Bronchial epithelial cell (primary cell): ENCODE measurements around the gene NR4A3. TPM values are rescaled to one million over a fixed set of nuclear protein-coding genes. Genes with fewer than 3 reads are reported as not detected.
A peak's percentile ranks its signal among the peaks of the same experiment; 100 is the strongest.

Source experiments
- DNase-seq: peaks from one replicate; pipeline ENCODE4 v3.0.0-alpha.2; 2010; ENCODE audit warnings: low read depth
- FAIRE-seq: peaks from 2 replicates; lab custom pipeline; 2011; peaks lifted over from hg19 to GRCh38; lab: Jason Lieb, UNC
- H3K27me3 ChIP-seq: 2 replicates; pipeline ENCODE4 v1.5.1; 2011; ENCODE audit warnings: low read length; ENCODE audit not compliant: control insufficient read depth, insufficient read depth
- H3K36me3 ChIP-seq: 2 replicates; pipeline ENCODE4 v1.5.1; 2011; ENCODE audit warnings: low read length; ENCODE audit not compliant: control insufficient read depth, insufficient read depth
- H3K4me3 ChIP-seq: 2 replicates; pipeline ENCODE4 v1.5.1; 2011; ENCODE audit warnings: mild to moderate bottlenecking, low read depth, low read length, control low read depth
- total RNA-seq: library from RNA; depleted of rRNA; stranded (reverse); fragments of >200 nt; gene quantifications from 2 replicates; pipeline ENCODE4 v1.2.1, GENCODE V29; 2014
- TF ChIP-seq, protein P1 (sequence below): IDR thresholded peaks from 2 replicates; pipeline ENCODE4 v1.5.1; 2011; ENCODE audit warnings: mild to moderate bottlenecking, moderate library complexity, low read length, control low read depth, inconsistent platforms; ENCODE audit not compliant: insufficient read depth, severe bottlenecking

NR4A3 gene
- total RNA-seq, 1 donor from 2014 or later, result not detected

DNA sequence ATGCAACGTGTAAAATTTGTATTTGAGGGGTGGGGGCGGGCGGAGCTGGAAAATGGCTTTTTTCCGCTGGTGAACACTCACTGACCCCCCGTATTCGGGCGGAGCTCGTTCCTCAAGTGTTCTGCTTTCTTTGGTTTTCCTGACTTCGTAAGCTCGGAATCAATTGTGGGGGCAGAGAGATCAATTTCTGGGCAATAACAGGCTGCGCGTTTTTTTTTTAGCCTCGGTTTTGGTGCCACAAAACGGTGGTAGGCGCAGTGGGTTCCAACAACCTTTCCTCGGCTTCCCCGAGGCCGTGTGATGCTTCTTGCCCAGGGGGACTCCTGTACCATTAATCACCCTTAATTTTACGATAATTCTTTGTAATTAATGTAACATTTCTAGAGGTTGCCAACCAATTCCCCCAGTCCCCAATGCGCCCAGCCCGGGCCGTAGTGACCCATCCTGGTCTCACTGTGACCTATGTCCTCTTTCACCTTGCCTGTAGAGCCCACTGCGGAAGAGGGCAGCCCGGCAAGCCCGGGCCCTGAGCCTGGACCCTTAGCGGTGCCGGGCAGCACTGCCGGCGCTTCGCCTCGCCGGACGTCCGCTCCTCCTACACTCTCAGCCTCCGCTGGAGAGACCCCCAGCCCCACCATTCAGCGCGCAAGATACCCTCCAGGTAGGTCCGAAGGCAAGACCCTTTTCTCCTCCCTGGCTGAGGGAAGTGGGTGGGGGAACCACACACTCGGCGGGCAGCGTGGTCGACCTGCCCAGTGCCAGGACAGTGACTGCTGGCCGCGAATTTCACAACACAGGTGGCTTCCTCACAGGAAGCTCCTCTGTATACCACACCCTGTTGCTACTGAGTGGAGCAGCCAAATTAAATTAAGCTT is 3.7 kb downstream of the NR4A3 start:
- TF ChIP-seq, protein P1, sequence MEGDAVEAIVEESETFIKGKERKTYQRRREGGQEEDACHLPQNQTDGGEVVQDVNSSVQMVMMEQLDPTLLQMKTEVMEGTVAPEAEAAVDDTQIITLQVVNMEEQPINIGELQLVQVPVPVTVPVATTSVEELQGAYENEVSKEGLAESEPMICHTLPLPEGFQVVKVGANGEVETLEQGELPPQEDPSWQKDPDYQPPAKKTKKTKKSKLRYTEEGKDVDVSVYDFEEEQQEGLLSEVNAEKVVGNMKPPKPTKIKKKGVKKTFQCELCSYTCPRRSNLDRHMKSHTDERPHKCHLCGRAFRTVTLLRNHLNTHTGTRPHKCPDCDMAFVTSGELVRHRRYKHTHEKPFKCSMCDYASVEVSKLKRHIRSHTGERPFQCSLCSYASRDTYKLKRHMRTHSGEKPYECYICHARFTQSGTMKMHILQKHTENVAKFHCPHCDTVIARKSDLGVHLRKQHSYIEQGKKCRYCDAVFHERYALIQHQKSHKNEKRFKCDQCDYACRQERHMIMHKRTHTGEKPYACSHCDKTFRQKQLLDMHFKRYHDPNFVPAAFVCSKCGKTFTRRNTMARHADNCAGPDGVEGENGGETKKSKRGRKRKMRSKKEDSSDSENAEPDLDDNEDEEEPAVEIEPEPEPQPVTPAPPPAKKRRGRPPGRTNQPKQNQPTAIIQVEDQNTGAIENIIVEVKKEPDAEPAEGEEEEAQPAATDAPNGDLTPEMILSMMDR, result no peak
- DNase-seq, result no peak
- peaks cover 34% of the 10 kb centered on the region for H3K27me3 ChIP-seq
- H3K4me3 ChIP-seq, result no peak overlapping the region
- no peaks in the 10 kb centered on the region for H3K36me3 ChIP-seq
- no peak for FAIRE-seq

DNA sequence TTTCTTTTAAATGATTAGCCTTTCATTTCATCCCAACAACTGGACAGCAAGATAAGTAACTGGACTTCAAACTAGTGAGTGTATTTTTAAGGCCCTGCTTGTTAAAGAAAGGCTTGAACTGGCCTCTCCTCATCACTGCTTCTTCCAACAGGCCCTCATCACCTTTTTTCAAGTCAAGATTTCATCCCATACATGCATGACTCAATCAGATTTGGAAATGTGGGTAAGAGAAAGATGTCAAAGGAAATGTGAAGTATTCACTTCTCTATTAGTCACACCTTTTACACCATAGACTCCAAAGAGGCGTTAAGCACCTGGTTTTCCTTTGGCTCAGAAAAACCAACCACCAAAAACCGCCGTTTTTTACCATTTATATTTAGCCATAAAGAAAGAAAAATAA is 4.9 kb downstream of the NR4A3 start:
- DNase-seq, result peak; percentile 74
- TF ChIP-seq, protein P1, result no peak
- H3K36me3 ChIP-seq, result no peaks in the 10 kb centered on the region
- FAIRE-seq, result no peak
- H3K4me3 ChIP-seq, result no peak overlapping the region
- peaks cover 34% of the 10 kb centered on the region for H3K27me3 ChIP-seq

DNA sequence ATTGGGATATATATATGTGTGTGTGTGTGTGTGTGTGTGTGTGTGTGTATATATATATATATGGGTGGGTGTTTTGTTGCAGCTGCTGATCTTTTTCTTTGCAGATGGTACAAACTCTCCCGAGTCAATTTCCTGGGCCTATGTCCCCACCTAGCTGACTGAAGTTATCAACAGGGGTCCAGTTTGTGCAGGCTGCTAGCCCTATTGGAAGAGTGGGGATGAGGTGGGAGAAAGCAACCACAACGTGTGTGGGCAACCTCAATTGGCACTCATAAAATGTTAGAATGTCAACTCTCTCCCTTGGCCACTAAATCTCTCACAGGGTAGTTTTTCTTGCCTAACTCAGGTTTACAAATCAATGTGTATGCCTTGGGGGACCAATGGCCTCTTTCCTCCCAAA is 5.6 kb downstream of the NR4A3 start:
- TF ChIP-seq, protein P1, result no peak
- H3K27me3 ChIP-seq, result peaks cover 34% of the 10 kb centered on the region
- FAIRE-seq, result no peak
- DNase-seq, result no peak
- no peaks in the 10 kb centered on the region for H3K36me3 ChIP-seq
- H3K4me3 ChIP-seq, result no peak overlapping the region

DNA sequence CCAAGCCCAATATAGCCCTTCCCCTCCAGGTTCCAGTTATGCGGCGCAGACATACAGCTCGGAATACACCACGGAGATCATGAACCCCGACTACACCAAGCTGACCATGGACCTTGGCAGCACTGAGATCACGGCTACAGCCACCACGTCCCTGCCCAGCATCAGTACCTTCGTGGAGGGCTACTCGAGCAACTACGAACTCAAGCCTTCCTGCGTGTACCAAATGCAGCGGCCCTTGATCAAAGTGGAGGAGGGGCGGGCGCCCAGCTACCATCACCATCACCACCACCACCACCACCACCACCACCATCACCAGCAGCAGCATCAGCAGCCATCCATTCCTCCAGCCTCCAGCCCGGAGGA is 6.3 kb downstream of the NR4A3 start:
- Histone ChIP-seq H3K27me3 (peaks cover 34% of the 10 kb centered on the region), H3K36me3 (no peaks in the 10 kb centered on the region), H3K4me3 (no peak overlapping the region)
- no peak for DNase-seq
- TF ChIP-seq, protein P1, result no peak
- FAIRE-seq, result no peak

DNA sequence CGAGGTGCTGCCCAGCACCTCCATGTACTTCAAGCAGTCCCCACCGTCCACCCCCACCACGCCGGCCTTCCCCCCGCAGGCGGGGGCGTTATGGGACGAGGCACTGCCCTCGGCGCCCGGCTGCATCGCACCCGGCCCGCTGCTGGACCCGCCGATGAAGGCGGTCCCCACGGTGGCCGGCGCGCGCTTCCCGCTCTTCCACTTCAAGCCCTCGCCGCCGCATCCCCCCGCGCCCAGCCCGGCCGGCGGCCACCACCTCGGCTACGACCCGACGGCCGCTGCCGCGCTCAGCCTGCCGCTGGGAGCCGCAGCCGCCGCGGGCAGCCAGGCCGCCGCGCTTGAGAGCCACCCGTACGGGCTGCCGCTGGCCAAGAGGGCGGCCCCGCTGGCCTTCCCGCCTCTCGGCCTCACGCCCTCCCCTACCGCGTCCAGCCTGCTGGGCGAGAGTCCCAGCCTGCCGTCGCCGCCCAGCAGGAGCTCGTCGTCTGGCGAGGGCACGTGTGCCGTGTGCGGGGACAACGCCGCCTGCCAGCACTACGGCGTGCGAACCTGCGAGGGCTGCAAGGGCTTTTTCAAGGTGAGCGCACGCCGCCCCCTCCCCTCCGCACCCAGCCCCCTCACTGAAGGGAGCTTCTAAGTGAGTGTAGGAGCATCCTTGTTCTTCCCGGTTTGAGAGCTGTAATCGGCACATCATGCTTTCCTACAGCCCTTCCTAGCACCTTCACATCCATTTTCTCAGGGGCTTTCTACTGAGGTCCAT is 6.9 kb downstream of the NR4A3 start:
- Histone ChIP-seq H3K4me3 (no peak overlapping the region), H3K27me3 (peaks cover 34% of the 10 kb centered on the region), H3K36me3 (no peaks in the 10 kb centered on the region)
- TF ChIP-seq, protein P1, result no peak
- FAIRE-seq, result no peak
- DNase-seq, result no peak
